Neural progenitor cell (in vitro differentiated cells): ENCODE measurements around the gene SARDH. TPM values are rescaled to one million over a fixed set of nuclear protein-coding genes. Genes with fewer than 3 reads are reported as not detected.

Experiments used
- DNase-seq: peaks from one replicate; pipeline ENCODE4 v3.0.0-alpha.2; 2016; ENCODE audit warnings: low spot score
- H2AFZ ChIP-seq: fragments of 200-600 bp; sonication (generic); replicated peaks from 2 replicates; pipeline ENCODE4 v1.6.1; 2016; ENCODE audit warnings: antibody characterized with exemption
- H3F3A ChIP-seq: fragments of 200-600 bp; sonication (generic); 2 replicates; pipeline ENCODE4 v1.6.1; 2016; ENCODE audit warnings: antibody characterized with exemption, low read depth
- H3K27ac ChIP-seq: fragments of 200-600 bp; sonication (generic); 2 replicates; pipeline ENCODE4 v1.5.1; 2016; ENCODE audit warnings: mild to moderate bottlenecking
- H3K27me3 ChIP-seq: fragments of 200-600 bp; sonication (generic); 2 replicates; pipeline ENCODE4 v1.6.1; 2016; ENCODE audit warnings: mild to moderate bottlenecking, moderate library complexity
- H3K36me3 ChIP-seq: fragments of 200-600 bp; sonication (generic); 2 replicates; pipeline ENCODE4 v1.5.1; 2016
- H3K4me1 ChIP-seq: fragments of 200-600 bp; sonication (generic); 2 replicates; pipeline ENCODE4 v1.6.1; 2016; ENCODE audit warnings: mixed run types
- H3K4me2 ChIP-seq: fragments of 200-600 bp; sonication (generic); 2 replicates; pipeline ENCODE4 v1.6.1; 2016
- H3K4me3 ChIP-seq: fragments of 200-600 bp; sonication (generic); 2 replicates; pipeline ENCODE4 v1.5.1; 2016
- H3K79me2 ChIP-seq: fragments of 200-600 bp; sonication (generic); 2 replicates; pipeline ENCODE4 v1.6.1; 2016; ENCODE audit warnings: low read depth
- H3K9ac ChIP-seq: fragments of 200-600 bp; sonication (generic); 2 replicates; pipeline ENCODE4 v1.6.1; 2016
- H3K9me3 ChIP-seq: fragments of 200-600 bp; sonication (generic); 2 replicates; pipeline ENCODE4 v1.5.1; 2016; ENCODE audit warnings: low read depth
- H4K20me1 ChIP-seq: fragments of 200-600 bp; sonication (generic); 2 replicates; pipeline ENCODE4 v1.6.1; 2016; ENCODE audit warnings: low read depth
- H3K27ac Mint-ChIP-seq: 3 replicates; pipeline ENCODE4 v1.8.0; 2021; ENCODE audit warnings: mixed read lengths
- H3K27me3 Mint-ChIP-seq: 2 replicates; pipeline ENCODE4 v1.8.0; 2022; ENCODE audit warnings: low read depth, mild to moderate bottlenecking, inconsistent platforms, moderate library complexity, mixed read lengths; ENCODE audit not compliant: insufficient read depth
- H3K36me3 Mint-ChIP-seq: 3 replicates; pipeline ENCODE4 v1.8.0; 2021; ENCODE audit warnings: mixed read lengths
- H3K4me1 Mint-ChIP-seq: 3 replicates; pipeline ENCODE4 v1.8.0; 2021; ENCODE audit warnings: mixed read lengths
- H3K4me3 Mint-ChIP-seq: 3 replicates; pipeline ENCODE4 v1.8.0; 2021; ENCODE audit warnings: mild to moderate bottlenecking, moderate library complexity, mixed read lengths
- H3K9me3 Mint-ChIP-seq: 3 replicates; pipeline ENCODE4 v1.8.0; 2020; ENCODE audit warnings: mixed read lengths
- CTCF ChIP-seq: fragments of 200-600 bp; sonication (generic); IDR thresholded peaks from 2 replicates; pipeline ENCODE4 v1.5.1; 2017; ENCODE audit warnings: antibody characterized with exemption, mild to moderate bottlenecking
- EZH2 ChIP-seq: fragments of 200-600 bp; sonication (generic); IDR thresholded peaks from 2 replicates; pipeline ENCODE4 v1.6.1; 2017; ENCODE audit warnings: antibody characterized with exemption, mild to moderate bottlenecking, moderate library complexity
- EZH2phosphoT487 ChIP-seq: fragments of 200-600 bp; sonication (generic); IDR thresholded peaks from 2 replicates; pipeline ENCODE4 v1.6.1; 2017; ENCODE audit warnings: antibody characterized with exemption
- total RNA-seq: library from RNA; depleted of rRNA; stranded (reverse); fragments of >200 nt; gene quantifications from 2 replicates; pipeline ENCODE4 v1.2.3, GENCODE V29; 2015; ENCODE audit warnings: low replicate concordance

Gene SARDH
- total RNA-seq, 1 donor from 2014 or later = 3.9 TPM

- Histone ChIP-seq H3F3A (no peaks in the 10 kb centered on the region), H4K20me1 (no peaks in the 10 kb centered on the region), H3K9ac (no peak overlapping the region), H3K4me3 (no peak overlapping the region), H3K9me3 (no peaks in the 10 kb centered on the region), H3K27ac (no peak overlapping the region), H2AFZ (no peak overlapping the region), H3K4me2 (no peak overlapping the region), H3K79me2 (no peaks in the 10 kb centered on the region), H3K36me3 (no peaks in the 10 kb centered on the region), H3K27me3 (no peaks in the 10 kb centered on the region), H3K4me1 (peaks cover 4% of the 10 kb centered on the region)
- peaks cover 9% of the 10 kb centered on the region for H3K27me3 Mint-ChIP-seq
- peak overlapping the region; percentile 81 for H3K27ac Mint-ChIP-seq
- peaks cover 3% of the 10 kb centered on the region for H3K9me3 Mint-ChIP-seq
- no peak for DNase-seq
- peaks cover 29% of the 10 kb centered on the region for H3K4me1 Mint-ChIP-seq
- no peaks in the 10 kb centered on the region for H3K36me3 Mint-ChIP-seq
- TF ChIP-seq EZH2 (no peak), EZH2phosphoT487 (no peak), CTCF (no peak)
- H3K4me3 Mint-ChIP-seq = no peak overlapping the region
Measured at GRCh38 chr9:133717113-133718031, 20.8 kb downstream of the SARDH start.

DNA sequence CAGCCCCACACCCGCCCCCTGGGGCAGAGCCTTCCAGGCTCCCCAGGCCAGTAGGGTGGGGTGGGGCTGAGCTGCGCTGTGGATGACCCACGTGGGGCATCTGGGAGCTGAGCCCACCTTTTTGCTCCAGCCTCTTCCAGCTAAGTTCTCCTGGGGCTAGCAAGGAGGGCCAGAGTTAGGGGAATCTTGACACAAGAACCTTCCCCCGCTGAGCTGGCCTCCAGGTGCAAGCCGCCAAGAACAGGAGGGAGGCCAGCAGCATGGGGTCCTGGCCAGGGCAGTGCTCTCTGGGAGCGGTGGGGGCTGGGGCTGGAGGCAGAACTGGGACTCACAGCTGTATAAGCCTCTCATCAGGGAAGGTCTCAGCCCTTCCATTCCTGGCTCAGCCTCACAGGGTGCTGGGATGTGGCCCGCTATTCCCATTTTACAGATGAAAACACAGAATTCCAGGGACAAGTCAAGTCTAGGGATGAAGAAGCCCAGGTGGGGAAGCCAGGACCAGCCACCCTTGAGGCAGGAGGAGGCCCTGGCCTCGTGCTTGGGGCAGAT, 21.5 kb downstream of the SARDH start:
- no peak for TF ChIP-seq EZH2
- Histone ChIP-seq H3K4me1 (peaks cover 4% of the 10 kb centered on the region), H3K27me3 (no peaks in the 10 kb centered on the region), H3F3A (no peaks in the 10 kb centered on the region), H4K20me1 (no peaks in the 10 kb centered on the region), H3K79me2 (no peaks in the 10 kb centered on the region), H3K36me3 (no peaks in the 10 kb centered on the region), H3K4me3 (no peak overlapping the region), H3K27ac (no peak overlapping the region), H3K4me2 (no peak overlapping the region), H3K9me3 (no peaks in the 10 kb centered on the region), H3K9ac (no peak overlapping the region), H2AFZ (no peak overlapping the region)
- Mint-ChIP-seq H3K27ac (no peak overlapping the region), H3K27me3 (peaks cover 7% of the 10 kb centered on the region), H3K4me3 (no peak overlapping the region), H3K9me3 (peaks cover 3% of the 10 kb centered on the region), H3K36me3 (no peaks in the 10 kb centered on the region), H3K4me1 (peaks cover 29% of the 10 kb centered on the region)
- DNase-seq = no peak

DNA sequence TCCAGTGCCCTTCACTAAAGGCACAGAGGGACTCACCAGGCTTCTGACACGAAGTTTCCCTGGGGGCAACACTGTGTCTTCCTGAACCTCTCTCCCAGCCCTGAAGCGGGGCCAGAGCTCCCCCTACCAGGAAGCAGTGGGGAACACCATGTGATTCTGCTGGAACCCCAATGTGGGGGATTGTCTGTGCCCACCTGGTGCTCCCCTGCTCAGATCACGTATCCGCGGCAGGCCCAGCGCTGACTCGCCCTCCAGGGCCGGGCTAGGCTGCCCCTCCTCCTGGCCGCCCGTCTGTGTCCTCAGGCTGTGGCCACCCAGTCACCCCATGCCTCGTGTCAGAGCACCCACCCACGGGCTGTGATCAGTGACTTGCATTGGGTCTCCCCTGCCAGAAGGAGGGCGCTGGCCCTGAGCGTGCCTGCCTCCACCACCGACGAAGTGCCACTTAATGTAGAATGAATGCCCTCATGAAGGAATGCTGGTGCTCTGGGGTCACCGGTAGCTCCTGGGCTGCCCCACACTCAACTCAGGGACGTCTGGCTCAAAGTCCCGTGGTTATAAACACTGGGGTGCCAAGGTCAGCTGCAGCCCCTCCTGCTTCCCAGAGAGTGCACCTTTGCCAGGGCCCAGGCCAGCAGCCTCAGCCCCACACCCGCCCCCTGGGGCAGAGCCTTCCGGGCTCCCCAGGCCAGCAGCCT, 22.1 kb downstream of the SARDH start:
- Histone ChIP-seq H3K9ac (no peak overlapping the region), H3K27ac (no peak overlapping the region)
- DNase-seq = peak; percentile 59

More for the DNA sequence above, 22.1 kb downstream of the SARDH start:
- no peaks in the 10 kb centered on the region for H3K79me2 ChIP-seq
- Mint-ChIP-seq H3K36me3 (no peaks in the 10 kb centered on the region), H3K4me3 (no peak overlapping the region), H3K9me3 (peaks cover 3% of the 10 kb centered on the region), H3K27me3 (peaks cover 10% of the 10 kb centered on the region), H3K4me1 (peaks cover 29% of the 10 kb centered on the region), H3K27ac (peak overlapping the region; percentile 74)
- no peaks in the 10 kb centered on the region for H3K36me3 ChIP-seq
- no peaks in the 10 kb centered on the region for H3K27me3 ChIP-seq
- TF ChIP-seq CTCF (peak; percentile 62), EZH2 (no peak)
- no peaks in the 10 kb centered on the region for H3F3A ChIP-seq
- H4K20me1 ChIP-seq = no peaks in the 10 kb centered on the region
- no peak overlapping the region for H3K4me3 ChIP-seq
- no peaks in the 10 kb centered on the region for H3K9me3 ChIP-seq
- no peak overlapping the region for H2AFZ ChIP-seq
- H3K4me2 ChIP-seq = no peak overlapping the region
- H3K4me1 ChIP-seq = peaks cover 4% of the 10 kb centered on the region
